GM12878 (cell line): ENCODE results near the gene CAMK2G. TPM values are rescaled to one million over a fixed set of nuclear protein-coding genes. Genes with fewer than 3 reads are reported as not detected.

ENCODE experiments used
- EED ChIP-seq: sonication (generic); IDR thresholded peaks from 2 replicates; pipeline ENCODE4 v1.6.1; 2016; ENCODE audit warnings: antibody characterized with exemption, low read depth
- EGR1 ChIP-seq, 2 experiments: IDR thresholded peaks; 1 replicate in 1 of 2; 2 replicates in 1 of 2; pipeline ENCODE4 v1.6.1; 2011 to 2012; ENCODE audit warnings: low read depth in 2 of 2, low read length in 2 of 2, borderline replicate concordance in 1 of 2, mild to moderate bottlenecking in 1 of 2, moderate library complexity in 1 of 2
- EZH2 ChIP-seq: IDR thresholded peaks from 2 replicates; pipeline ENCODE4 v1.6.1; 2012; ENCODE audit warnings: low read depth, mild to moderate bottlenecking, control low read depth, inconsistent platforms, low read length, borderline replicate concordance; ENCODE audit not compliant: control insufficient read depth
- MEF2A ChIP-seq: IDR thresholded peaks from 2 replicates; pipeline ENCODE4 v1.6.1; 2011; ENCODE audit warnings: low read depth, mild to moderate bottlenecking, low read length, moderate library complexity; ENCODE audit not compliant: insufficient read depth
- MEF2B ChIP-seq: fragments of 450-650 bp; IDR thresholded peaks from 2 replicates; pipeline ENCODE4 v1.6.1; 2018; ENCODE audit warnings: mild to moderate bottlenecking, moderate library complexity; ENCODE audit not compliant: partially characterized antibody, poor library complexity, severe bottlenecking
- NFXL1 ChIP-seq: fragments of 450-650 bp; IDR thresholded peaks from 2 replicates; pipeline ENCODE4 v1.6.1; 2017; ENCODE audit warnings: antibody characterized with exemption, mild to moderate bottlenecking, borderline replicate concordance
- NR2C2 ChIP-seq: IDR thresholded peaks from 2 replicates; pipeline ENCODE4 v1.6.1; 2011; ENCODE audit warnings: borderline replicate concordance, low read depth; ENCODE audit not compliant: control insufficient read depth, insufficient read length
- RCOR1 ChIP-seq: conservative IDR thresholded peaks from 2 replicates; pipeline ENCODE4 v1.6.1; 2012; ENCODE audit warnings: low read depth, low read length, improper control_type of control experiment
- STAT1 ChIP-seq: fragments of 450-650 bp; conservative IDR thresholded peaks from 2 replicates; pipeline ENCODE4 v1.6.1; 2014; ENCODE audit warnings: antibody characterized with exemption, mild to moderate bottlenecking
- SUZ12 ChIP-seq: fragments of 200-600 bp; sonication (generic); IDR thresholded peaks from one replicate; pipeline ENCODE4 v1.6.1; 2018; ENCODE audit warnings: antibody characterized with exemption, mild to moderate bottlenecking; ENCODE audit not compliant: unreplicated experiment
- USF2 ChIP-seq: IDR thresholded peaks from 2 replicates; pipeline ENCODE4 v1.6.1; 2011; ENCODE audit warnings: low read depth, low read length, improper control_type of control experiment, borderline replicate concordance
- ZNF207 ChIP-seq: fragments of 450-650 bp; IDR thresholded peaks from 2 replicates; pipeline ENCODE4 v1.6.1; 2014; ENCODE audit warnings: antibody characterized with exemption, mild to moderate bottlenecking, borderline replicate concordance
- ZNF592 ChIP-seq: fragments of 450-650 bp; IDR thresholded peaks from 2 replicates; pipeline ENCODE4 v1.6.1; 2017; ENCODE audit warnings: mild to moderate bottlenecking, moderate library complexity
- polyA plus RNA-seq, 11 experiments: library from polyadenylated mRNA; depleted of rRNA in 4 of 11; unstranded in 6 of 11; stranded (reverse) in 5 of 11; fragments of >200 nt; fragmentation: Nextera tagmentation in 4 of 11; fragmentation: Illumina TruSeq in 1 of 11; extraction: Ambion mirVana in 4 of 11; extraction: Trizol in 1 of 11; gene quantifications; 1 replicate in 1 of 11; 2 replicates in 10 of 11; pipeline versions ENCODE4 v1.2.1 to v1.2.3, GENCODE V29; 2011 to 2016; ENCODE audit warnings: inconsistent platforms in 2 of 11, missing spikeins in 2 of 11, low read depth in 1 of 11
- total RNA-seq, 4 experiments: library from RNA; depleted of rRNA in 3 of 4; stranded (reverse); fragments of >200 nt in 3 of 4; fragmentation: Illumina TruSeq in 1 of 4; extraction: Trizol in 1 of 4; gene quantifications; 2 replicates each; pipeline versions ENCODE4 v1.2.1 to v1.2.3, GENCODE V29; 2013 to 2021
- TF ChIP-seq, protein P1 (sequence below): fragments of 450-650 bp; conservative IDR thresholded peaks from 2 replicates; pipeline ENCODE4 v1.6.1; 2017; ENCODE audit warnings: mild to moderate bottlenecking, moderate library complexity
- TF ChIP-seq, protein P2 (sequence below): fragments of 450-650 bp; IDR thresholded peaks from 2 replicates; pipeline ENCODE4 v1.6.1; 2017; ENCODE audit warnings: mild to moderate bottlenecking, low read depth, inconsistent platforms; ENCODE audit not compliant: poor library complexity, severe bottlenecking

Gene CAMK2G
- total and polyA plus RNA-seq, 10 of the 15 experiments (the other 5 are each of a cell fraction or from before 2014, with no cell fraction given): 5.5 to 24.3 (median 16.9) TPM

- no peak for TF ChIP-seq MEF2A
- TF ChIP-seq ZNF592: peak; percentile 83; the same call in 1 of the 2 replicates
- TF ChIP-seq EZH2: no peak
- TF ChIP-seq USF2: no peak
- no peak for TF ChIP-seq SUZ12
- peak; percentile 68; the same call in 1 of the 2 replicates for TF ChIP-seq ZNF207
- TF ChIP-seq NFXL1: no peak
- TF ChIP-seq MEF2B: peak; percentile 41
- no peak for TF ChIP-seq NR2C2
- TF ChIP-seq EGR1 (IDR thresholded peaks at IDR 0.05; ENCODE audit: borderline replicate concordance in 1 of 2, low read depth in 2 of 2, low read length in 2 of 2): no peak
- TF ChIP-seq, protein P1, sequence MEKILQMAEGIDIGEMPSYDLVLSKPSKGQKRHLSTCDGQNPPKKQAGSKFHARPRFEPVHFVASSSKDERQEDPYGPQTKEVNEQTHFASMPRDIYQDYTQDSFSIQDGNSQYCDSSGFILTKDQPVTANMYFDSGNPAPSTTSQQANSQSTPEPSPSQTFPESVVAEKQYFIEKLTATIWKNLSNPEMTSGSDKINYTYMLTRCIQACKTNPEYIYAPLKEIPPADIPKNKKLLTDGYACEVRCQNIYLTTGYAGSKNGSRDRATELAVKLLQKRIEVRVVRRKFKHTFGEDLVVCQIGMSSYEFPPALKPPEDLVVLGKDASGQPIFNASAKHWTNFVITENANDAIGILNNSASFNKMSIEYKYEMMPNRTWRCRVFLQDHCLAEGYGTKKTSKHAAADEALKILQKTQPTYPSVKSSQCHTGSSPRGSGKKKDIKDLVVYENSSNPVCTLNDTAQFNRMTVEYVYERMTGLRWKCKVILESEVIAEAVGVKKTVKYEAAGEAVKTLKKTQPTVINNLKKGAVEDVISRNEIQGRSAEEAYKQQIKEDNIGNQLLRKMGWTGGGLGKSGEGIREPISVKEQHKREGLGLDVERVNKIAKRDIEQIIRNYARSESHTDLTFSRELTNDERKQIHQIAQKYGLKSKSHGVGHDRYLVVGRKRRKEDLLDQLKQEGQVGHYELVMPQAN: 0 out of 2 replicates have a peak, but pooled peaks have one; percentile 24
- 0 out of 2 replicates have a peak, but pooled peaks have one; percentile 16 for TF ChIP-seq EED
- 0 out of 2 replicates have a peak, but pooled peaks have one; percentile 26 for TF ChIP-seq RCOR1
- peak; percentile 89; the same call in 1 of the 2 replicates for TF ChIP-seq STAT1
- TF ChIP-seq, protein P2, sequence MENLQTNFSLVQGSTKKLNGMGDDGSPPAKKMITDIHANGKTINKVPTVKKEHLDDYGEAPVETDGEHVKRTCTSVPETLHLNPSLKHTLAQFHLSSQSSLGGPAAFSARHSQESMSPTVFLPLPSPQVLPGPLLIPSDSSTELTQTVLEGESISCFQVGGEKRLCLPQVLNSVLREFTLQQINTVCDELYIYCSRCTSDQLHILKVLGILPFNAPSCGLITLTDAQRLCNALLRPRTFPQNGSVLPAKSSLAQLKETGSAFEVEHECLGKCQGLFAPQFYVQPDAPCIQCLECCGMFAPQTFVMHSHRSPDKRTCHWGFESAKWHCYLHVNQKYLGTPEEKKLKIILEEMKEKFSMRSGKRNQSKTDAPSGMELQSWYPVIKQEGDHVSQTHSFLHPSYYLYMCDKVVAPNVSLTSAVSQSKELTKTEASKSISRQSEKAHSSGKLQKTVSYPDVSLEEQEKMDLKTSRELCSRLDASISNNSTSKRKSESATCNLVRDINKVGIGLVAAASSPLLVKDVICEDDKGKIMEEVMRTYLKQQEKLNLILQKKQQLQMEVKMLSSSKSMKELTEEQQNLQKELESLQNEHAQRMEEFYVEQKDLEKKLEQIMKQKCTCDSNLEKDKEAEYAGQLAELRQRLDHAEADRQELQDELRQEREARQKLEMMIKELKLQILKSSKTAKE: peak; percentile 34
Observed at GRCh38 chr10:73879296-73880173, 5.2 kb upstream of the CAMK2G start (continued).
